Muscle layer of colon (tissue), 2 donors: ENCODE measurements around the gene RNU1-3.
"Not testable (repeated sequence)": the region's sequence is repeated elsewhere in the genome, so short reads cannot be mapped to it uniquely, and the experiment has no call there.

ENCODE experiments used
- H3K27ac ChIP-seq: one replicate; pipeline ENCODE4 v1.7.0; 2013; ENCODE audit warnings: low read depth, mild to moderate bottlenecking, low read length, moderate library complexity
- H3K27me3 ChIP-seq, 2 donors: one replicate each; pipeline ENCODE4 v1.7.0; 2013; ENCODE audit warnings: low read length in 2 of 2, mild to moderate bottlenecking in 2 of 2; ENCODE audit not compliant: insufficient read depth in 2 of 2, control insufficient read depth in 1 of 2
- H3K36me3 ChIP-seq: one replicate; pipeline ENCODE4 v1.7.0; 2013; ENCODE audit warnings: mild to moderate bottlenecking, low read length; ENCODE audit not compliant: insufficient read depth
- H3K4me1 ChIP-seq: one replicate; pipeline ENCODE4 v1.7.0; 2013; ENCODE audit warnings: mild to moderate bottlenecking, low read length; ENCODE audit not compliant: insufficient read depth
- H3K4me3 ChIP-seq, 2 donors: one replicate each; pipeline ENCODE4 v1.7.0; 2013; ENCODE audit warnings: low read length in 2 of 2, low read depth in 1 of 2, mild to moderate bottlenecking in 1 of 2, moderate library complexity in 1 of 2
- H3K9ac ChIP-seq: one replicate; pipeline ENCODE4 v1.7.0; 2013; ENCODE audit warnings: low read length
- H3K9me3 ChIP-seq: one replicate; pipeline ENCODE4 v1.7.0; 2013; ENCODE audit warnings: mild to moderate bottlenecking, low read length
- donor health status: abdominal sarcoma.
- donor health status: Adenocarcinoma of cecum.

Gene RNU1-3

DNA sequence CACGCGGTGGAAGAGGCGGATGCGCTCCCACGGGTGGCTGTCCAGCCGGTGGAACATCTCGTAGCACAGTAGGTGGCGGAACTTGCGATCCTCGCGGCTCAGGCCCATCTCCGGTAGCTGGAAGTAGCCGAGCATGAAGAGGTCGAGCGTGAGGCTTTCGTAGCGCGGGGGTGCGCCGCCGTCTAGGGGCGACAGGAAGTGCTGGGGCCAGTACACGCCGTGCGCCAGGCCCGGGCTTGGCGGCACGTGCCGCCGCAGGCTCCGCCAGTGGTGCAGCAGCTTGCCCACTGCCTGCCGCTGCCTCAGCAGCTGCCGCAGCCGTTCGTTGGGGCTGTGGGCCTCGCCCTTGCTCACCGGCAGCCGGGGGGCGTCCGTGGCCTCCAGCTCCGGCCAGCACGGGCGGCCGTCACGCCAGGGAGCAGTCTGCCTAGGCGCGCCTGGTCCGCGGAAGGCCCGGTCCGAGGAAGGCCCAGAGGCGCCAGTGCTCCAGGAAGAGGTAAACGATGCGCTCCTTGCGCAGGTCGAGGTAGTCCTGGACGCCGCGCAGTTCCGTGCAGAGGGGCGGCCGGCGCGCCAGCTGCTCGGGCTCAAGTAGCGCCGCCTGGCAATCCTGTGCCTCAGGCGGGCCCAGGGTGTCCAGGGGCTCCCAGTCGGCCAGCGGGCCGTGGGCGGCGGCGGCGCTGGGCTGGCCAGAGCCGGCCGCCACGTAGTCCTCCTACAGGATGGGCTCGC is 26.1 kb upstream of the RNU1-3 start:
- H3K36me3 ChIP-seq, H3K9me3 ChIP-seq, H3K27me3 ChIP-seq, H3K4me3 ChIP-seq, H3K9ac ChIP-seq, H3K27ac ChIP-seq, H3K4me1 ChIP-seq: not testable (repeated sequence)

DNA sequence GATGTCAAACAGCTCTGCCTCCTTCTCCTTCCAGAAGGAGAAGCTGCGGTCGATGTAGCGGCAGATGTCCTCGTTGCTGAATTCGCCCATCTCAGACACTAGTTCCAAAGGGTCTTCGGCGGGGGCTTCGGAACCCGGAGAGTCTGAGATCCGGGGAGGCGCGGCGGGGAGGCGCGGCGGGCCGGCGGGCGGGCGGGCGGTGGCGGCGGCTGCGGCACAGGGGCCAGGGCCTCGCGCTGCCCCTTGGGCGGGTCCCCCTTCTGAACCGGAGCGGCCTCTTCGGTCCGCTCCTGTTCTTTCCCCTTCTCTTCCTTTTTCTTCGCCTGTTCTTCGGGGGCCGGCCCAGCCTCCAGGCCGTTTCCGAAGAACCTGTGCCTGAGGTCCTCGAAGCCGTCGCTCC is 25.5 kb upstream of the RNU1-3 start:
- H3K4me1 ChIP-seq, H3K27me3 ChIP-seq, H3K4me3 ChIP-seq, H3K27ac ChIP-seq, H3K9me3 ChIP-seq, H3K9ac ChIP-seq, H3K36me3 ChIP-seq: not testable (repeated sequence)

DNA sequence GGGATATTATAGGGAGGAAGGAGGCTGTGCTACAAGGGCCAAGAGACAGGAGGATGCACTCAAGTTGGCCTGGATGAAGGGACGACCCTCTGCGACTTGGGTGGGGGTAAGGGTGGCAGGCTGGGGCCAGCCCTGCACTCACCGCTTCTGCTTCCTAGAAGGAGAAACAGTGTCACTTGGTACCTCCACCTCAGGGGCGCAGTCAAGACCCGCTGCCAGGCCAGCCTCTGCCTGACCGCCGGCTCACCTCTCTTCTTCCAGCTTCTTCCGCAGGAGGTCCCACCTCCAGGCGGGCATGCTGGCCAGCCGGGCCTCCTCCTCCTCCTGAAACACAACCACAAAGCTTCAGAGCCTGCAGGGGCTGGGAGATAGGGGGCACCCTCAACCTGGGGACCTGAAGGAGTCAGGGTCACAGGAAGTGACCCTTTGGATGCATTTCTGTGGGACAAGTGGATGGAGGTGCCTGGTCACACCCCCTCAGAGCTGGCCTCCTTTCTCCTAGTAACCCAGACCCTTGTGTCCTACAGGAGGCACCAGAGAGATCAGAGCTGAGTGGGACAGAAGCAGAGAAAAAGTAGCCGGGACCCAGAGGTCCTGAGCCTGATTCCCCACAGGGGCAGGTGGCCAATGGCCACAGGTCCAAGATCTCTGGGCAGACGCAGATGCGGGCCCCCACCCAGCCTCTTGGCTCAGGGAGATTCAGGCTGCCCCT is 24.4 kb upstream of the RNU1-3 start:
- not testable (repeated sequence) for H3K4me1 ChIP-seq, H3K27me3 ChIP-seq, H3K4me3 ChIP-seq, H3K9ac ChIP-seq, H3K27ac ChIP-seq, H3K9me3 ChIP-seq, H3K36me3 ChIP-seq

DNA sequence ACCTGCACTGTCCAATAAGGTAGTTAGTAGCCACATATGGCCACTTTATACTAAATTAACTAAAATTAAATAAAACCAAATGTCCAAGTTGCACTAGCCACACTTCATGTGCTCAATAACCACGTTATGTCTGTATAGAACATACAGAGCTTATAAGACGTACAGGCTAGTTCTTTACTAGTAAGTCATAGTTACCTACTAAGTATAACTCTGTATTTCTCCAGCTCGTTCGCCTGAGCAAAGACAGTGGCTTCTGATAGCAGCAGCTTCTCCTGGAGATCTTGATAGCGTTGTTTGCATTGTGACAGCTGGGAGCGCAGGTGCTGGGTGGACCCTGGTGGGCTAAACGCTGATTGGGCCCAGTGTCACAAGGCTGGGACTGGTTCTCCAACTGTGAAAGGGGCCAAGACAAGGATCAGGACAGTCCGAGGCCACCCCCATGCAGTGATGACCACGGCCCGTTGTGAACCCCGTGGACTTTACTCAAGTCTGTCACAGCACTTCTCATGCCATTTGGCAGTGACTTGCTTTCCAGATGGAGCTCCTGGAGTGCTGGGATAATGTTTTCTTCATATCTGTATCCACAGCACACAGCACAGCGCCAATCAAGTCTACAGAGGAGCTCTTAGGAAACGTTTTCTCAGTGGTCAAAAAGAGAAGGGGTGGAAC is 20.5 kb upstream of the RNU1-3 start:
- not testable (repeated sequence) for H3K27me3 ChIP-seq, H3K4me3 ChIP-seq, H3K36me3 ChIP-seq, H3K9me3 ChIP-seq, H3K27ac ChIP-seq, H3K9ac ChIP-seq, H3K4me1 ChIP-seq

DNA sequence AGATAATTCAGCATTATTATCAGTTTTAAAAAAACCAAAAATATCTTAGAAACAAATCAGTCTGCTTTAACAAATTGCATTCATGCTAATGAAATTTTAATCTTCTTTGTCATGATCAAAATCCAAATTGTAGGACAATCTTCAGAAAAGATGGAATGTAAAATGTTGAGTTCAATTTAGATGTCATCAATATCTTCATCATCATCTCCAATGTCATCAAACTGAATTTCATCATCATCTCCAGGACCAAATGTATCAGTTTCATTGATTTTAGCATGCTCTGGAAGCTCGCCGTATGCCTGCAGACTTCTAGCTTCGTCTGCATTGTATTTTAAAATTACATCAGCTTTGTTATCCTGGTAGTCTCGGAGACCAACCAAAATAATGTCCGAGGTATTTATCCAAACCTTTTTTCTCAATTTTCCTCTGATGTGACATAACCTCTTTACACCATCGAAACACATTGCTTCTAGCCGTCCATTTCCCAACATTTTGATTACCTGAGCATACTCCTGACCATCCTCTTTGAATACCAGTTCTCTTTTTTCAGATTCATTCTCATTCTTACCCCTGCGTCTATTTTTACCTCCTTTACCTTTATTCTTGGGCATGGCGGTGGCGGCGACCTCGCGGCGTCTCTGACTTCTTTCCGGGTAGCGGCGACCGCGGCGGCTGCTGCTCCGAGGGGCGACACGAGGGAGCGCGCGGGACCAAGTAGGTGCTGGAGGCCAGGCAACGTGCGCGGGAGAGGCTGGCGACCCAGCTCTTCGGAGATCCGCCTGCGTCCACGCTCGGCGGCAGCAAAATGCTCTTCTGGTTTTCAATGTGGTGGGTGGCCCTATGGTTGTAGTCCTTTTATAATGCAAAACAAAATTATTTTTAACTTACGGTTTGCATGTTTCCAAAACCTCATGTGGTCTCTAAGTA is 19.0 kb upstream of the RNU1-3 start:
- H3K36me3 ChIP-seq, H3K27ac ChIP-seq, H3K9me3 ChIP-seq, H3K9ac ChIP-seq, H3K4me3 ChIP-seq, H3K27me3 ChIP-seq, H3K4me1 ChIP-seq: not testable (repeated sequence)

DNA sequence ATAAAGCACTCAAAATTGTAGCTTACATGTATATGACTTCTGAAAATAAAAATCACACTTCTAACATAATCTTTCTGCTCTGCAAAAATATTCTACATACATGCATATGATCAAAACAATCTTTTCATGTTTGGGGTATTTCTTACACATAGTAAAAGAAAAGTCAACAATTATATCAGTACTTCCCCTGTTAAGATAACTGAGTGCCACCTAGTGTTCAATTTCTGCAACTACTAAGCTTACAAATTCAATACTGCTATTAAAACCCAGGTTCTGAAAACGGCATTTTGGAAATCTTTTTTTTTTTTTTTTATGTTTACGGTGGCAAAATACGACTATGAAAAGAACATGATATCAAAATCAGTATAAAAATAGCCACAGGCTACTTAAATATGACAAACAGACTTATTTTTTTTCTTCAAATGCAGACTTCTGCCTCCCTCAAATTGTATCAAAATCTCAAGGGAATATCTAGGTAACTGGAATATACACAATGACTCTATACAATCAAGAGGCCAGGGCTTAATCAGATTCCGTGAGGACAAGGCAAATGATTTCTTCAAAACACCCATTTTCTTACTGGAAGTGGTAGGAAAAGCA is 18.1 kb upstream of the RNU1-3 start:
- H3K27me3 ChIP-seq, H3K4me1 ChIP-seq, H3K36me3 ChIP-seq: not testable (repeated sequence)

DNA sequence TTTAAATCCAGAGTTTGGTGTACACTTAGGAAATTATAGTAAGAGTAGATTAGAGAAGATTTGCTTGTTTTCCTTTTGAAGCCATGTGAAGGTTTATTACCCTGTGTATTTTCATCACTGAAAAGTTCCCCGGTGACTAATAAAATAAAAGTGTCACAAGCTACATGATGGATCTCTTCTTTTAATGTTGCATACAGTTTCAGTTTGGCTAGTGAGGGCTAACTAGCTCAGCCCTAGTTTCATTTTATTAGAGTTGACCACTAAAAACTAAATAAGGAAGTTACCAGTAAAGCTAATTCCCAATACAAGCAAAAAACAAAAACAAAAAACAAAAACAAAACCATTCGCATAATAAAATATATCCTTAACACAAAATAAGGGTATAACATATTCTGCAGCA is 17.4 kb upstream of the RNU1-3 start:
- not testable (repeated sequence) for H3K9ac ChIP-seq, H3K9me3 ChIP-seq, H3K36me3 ChIP-seq, H3K4me1 ChIP-seq, H3K27me3 ChIP-seq, H3K4me3 ChIP-seq, H3K27ac ChIP-seq

More for the DNA sequence above, 18.1 kb upstream of the RNU1-3 start:
- H3K4me3 ChIP-seq, H3K9me3 ChIP-seq, H3K27ac ChIP-seq, H3K9ac ChIP-seq: not testable (repeated sequence)

DNA sequence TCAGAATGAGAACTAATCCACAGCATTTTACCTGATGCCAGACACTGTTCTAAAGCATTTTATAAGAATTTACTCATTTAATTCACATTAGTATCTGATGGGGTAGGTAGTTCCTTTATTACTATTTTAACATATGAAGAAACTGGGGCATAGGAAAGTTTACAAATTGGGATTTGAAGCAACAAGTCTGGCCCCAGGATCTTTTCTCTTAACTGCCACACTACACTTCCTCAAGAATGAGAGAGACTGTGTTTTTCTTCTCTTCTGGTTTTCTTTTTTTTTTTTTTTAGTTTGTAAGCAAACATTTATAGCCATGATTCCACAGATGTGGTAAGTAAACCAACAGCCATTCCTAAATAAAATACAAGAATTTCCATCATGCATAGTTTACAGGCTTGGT is 16.1 kb upstream of the RNU1-3 start:
- H3K4me1 ChIP-seq, H3K36me3 ChIP-seq, H3K27me3 ChIP-seq, H3K9ac ChIP-seq, H3K27ac ChIP-seq, H3K4me3 ChIP-seq, H3K9me3 ChIP-seq: not testable (repeated sequence)

DNA sequence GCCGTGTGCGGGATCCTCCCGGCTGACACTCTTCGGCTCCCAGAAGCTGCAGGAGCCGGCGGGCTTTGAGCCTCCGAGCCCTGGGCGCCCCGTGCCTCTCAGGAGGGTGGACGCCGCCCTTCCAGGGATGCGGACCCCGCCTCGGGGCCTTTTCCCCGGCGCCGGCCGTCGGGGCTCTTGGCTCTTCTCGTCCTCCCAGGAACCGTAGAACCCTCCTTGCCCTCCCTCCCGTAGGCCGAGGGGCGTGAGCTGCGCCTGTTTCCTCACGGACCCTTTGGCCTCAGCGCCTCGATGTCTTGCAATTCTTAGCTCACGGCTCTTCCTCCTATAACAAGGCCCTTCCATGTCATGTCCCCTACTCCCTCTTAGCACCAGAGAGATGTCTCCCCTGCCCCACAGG is 13.6 kb upstream of the RNU1-3 start:
- not testable (repeated sequence) for H3K36me3 ChIP-seq, H3K4me1 ChIP-seq, H3K9ac ChIP-seq, H3K9me3 ChIP-seq, H3K27me3 ChIP-seq, H3K4me3 ChIP-seq, H3K27ac ChIP-seq

DNA sequence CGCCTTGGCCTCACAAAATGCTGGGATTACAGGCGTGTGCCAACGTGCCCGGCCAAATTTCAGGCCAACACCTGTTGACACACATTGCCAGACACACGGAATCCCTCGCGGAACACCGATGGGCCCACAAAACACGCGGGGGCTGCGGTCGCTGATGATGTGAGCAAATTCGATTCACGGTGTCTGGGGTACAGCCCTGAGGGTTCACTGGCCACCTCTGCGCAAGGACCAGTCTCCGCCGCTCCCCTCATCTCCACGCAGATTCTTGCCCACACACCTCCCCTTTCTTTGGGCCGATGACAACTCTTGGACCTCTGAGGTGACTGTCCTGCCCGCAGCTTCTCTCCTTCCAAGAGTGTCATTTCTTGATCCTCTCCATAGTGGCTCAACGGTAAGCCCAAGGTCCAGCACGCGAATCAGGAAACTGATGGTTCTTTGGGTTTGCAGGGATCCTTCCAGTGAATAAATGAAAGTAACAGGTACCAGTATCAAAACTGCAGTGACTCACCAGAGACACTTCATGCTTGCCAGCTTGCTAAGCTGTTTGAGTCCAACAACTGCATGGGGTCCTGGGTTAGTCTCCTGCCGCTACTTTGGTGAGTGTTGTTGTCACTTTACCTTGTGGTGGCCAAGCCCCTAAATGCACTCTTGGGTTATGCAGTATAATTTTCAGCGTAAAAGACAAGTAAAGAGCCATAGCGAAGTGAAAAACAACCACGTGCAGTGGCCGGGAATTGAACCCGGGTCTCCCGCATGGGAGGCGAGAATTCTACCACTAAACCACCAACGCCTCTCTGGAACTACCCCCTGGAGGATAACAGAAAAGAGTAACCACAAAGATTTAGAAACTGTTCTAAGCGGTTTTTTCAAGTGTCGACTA is 11.0 kb upstream of the RNU1-3 start:
- Histone ChIP-seq H3K4me3 (no peak overlapping the region), H3K36me3 (no peaks in the 10 kb centered on the region), H3K9me3 (no peaks in the 10 kb centered on the region), H3K27me3 (no peaks in the 10 kb centered on the region), H3K4me1 (no peaks in the 10 kb centered on the region), H3K9ac (no peak overlapping the region), H3K27ac (no peak overlapping the region)
